NCI-H2029 treated with DMSO at 0.1 percent for 48 hours (cell line): ENCODE results near the gene IL16.

Experiments
- DNase-seq: peaks from one replicate; lab custom pipeline; 2025; lab: John Stamatoyannopoulos, UW

Gene IL16

GRCh38 chr15:81275711-81276392 lies 79.2 kb downstream of the IL16 start:
- DNase-seq = no peak

DNA sequence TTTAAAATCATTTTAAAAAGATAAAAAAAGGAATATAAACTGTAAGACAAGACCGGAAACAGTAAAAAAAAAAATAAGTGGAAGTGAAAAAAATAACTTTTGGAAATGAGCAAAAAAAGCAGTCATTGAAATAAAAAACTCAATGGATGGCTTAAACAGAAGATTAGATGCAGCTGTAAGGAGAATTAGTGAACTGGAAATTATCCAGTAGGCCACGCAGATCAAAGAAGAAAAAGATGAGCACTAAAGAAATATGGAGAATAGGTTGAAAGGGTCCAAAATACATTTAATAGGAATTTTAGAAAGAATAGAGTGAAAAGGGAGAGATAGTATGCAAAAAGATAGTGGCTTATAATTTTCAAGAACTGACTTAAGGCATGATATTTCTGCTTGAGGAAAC lies 80.3 kb downstream of the IL16 start:
- DNase-seq = no peak

GRCh38 chr15:81277851-81278250 lies 81.2 kb downstream of the IL16 start:
- no peak for DNase-seq

GRCh38 chr15:81278306-81279029 lies 81.8 kb downstream of the IL16 start:
- no peak for DNase-seq

DNA sequence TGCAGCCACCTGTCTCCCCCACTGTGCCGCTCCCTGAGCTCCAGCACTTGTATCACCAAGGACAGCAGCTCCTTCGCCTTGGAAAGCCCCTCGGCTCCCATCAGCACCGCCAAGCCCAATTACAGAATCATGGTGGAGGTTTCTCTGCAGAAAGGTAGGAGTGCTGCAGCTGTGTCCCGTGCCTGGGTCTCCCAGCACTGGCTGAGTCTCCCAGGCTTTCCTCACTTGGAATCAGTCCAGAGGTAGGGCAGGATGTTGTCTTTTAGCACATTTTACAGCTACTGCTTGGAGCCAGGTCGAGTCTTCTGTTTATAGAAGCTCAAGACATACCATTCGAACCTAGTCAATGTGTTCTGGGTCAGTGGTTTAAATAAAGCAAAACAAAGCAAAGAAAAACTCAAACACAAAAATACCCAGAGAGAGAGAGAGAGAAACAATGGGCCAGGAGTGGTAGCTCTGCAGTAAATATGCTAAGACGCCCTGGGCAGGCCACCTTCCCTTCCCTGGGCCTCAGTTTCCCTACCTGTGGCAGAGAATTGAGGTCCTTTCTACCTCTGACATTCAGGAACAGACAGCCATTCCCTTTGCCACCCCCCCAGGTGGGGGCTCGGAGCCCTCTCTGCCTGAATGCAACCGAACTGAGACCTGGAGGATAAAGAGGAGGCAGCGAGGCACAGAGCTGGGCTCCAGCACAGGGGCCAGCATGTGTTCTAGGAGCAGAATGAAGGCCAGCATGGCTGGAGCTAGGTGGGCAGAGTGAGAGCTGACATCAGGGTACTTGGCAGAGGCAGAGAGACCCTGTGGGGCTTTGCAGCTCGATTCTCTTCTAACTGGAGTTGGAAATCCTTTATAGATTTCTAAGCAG lies 83.2 kb downstream of the IL16 start:
- no peak for DNase-seq

DNA sequence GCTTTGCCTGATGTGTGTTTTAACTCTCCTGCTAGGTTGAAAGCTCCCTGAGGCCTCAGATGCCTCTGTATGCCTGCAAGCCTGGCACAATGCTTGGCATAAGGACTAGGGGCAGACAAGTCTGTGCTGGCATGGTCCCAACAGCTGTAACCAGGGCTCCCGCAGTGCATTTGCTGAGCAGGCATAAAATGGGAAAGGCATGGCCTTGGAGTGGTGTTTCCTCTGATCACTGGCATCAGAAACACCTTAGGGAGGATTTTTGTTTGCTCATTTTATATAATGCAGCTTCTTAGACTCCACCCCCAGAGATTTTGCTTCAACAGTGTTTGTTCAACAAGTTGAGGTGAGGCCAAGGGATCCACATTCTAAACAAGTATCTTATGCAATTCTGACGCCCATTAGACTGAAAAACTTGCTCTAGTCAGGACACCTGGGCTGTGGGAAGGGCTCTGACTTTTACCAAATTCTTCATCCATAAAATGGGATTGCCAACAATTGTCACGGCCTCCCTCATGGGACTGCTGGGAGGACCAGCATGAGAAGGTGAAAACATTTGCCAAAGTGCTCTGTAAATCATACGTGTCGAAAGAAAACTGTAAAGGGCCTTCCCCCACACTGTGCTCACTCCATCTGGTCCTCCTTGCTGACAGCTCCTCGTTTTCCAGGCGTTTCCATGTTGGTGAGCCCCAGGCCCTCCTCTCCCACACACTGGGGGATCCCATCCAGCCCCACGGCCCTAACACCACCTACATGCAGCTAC lies 84.2 kb downstream of the IL16 start:
- no peak for DNase-seq

DNA sequence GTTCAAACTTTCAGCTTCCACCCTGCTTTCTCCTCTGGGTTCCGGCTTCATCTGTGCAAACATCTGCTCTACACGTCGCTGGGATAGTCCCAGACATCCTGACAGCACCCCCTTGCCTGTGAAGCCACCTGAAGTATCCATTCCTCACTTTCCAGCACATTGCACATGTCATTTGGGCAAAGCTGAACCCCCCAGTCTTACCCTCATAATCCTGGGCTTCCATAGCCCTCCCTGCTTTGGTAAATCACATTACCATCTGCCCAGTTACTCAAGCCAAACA lies 84.7 kb downstream of the IL16 start:
- no peak for DNase-seq

DNA sequence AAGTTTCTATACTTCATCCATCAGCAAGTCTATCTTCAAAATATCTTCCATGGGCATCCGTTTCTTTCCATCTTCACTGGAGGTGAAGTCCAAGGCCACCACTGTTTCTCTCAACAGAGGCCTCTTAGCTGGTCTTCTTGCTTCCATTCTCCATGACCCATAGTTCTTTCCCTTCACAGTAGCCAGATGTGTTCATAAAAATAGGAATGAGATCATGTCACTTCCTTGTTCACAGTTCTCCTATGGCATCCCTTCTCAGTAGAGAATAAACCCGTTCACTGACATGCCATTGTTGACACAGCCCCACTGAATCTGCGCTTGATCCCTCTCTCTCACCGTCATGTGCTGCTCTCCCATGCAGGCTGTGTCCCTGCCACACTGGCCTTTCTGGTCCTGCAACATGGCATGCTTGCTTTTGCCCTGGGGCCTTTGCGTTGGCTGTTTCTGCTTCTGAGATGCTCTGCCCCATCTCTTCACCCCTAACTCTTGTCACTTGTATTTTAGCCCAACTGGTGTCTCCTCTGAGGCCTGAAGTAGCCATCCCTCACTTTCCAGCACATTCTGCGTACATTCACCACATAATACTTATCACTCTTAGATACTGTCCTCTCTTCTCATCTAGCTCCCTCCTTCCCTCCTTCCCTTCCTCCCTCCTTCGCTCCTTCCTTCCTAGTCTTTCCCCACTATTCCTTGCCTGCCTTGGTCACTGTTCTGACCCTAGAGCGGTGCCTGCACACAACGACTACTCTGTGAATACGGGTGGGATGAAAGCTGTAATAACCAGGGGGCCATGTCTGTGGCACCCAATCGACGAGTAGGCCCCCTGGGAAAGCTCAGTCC lies 85.3 kb downstream of the IL16 start:
- no peak for DNase-seq

GRCh38 chr15:81282606-81282895 lies 85.9 kb downstream of the IL16 start:
- DNase-seq = no peak

GRCh38 chr15:81282911-81283310 lies 86.2 kb downstream of the IL16 start:
- no peak for DNase-seq

- DNase-seq = no peak
These were observed 87.8 kb downstream of the IL16 start for GRCh38 chr15:81284256-81285031.

DNA sequence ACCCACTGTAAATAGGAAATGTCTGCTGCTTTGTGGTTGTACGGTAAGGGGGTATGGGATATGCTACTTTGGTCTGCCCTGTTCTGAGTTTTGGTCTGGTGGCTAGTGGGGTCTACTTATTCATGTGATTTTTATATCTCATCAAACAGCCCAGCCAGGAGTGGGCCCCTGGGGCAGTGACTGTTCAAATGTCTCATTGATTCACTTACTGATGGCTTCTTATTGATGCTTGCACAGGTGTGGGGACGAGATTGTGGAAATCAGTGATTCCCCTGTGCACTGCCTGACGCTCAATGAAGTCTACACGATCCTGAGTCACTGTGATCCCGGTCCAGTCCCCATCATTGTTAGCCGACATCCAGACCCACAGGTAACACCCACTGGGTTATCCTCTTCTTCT lies 88.8 kb downstream of the IL16 start:
- no peak for DNase-seq

GRCh38 chr15:81286621-81287121 lies 90.0 kb downstream of the IL16 start:
- DNase-seq = no peak

- no peak for DNase-seq
These were observed 91.4 kb downstream of the IL16 start for GRCh38 chr15:81288040-81288439.

DNA sequence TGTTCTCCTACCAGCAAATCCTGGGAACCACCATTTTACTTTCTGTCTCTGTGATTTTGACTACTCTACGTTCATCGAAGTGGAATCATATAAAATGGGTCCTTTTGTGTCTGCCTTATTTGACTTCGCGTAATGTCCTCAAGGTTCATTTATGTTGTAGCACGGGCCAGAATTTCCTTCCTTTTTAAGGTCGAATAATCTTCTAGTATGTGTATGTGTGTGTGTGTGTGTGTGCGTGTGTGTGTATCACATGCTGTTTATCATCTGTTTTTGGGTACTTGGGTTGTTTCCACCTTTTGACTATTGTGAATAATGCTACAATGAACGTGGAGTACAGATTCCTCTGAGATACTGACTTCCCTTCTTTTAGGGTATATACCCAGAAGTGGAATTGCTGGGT lies 91.9 kb downstream of the IL16 start:
- no peak for DNase-seq

DNA sequence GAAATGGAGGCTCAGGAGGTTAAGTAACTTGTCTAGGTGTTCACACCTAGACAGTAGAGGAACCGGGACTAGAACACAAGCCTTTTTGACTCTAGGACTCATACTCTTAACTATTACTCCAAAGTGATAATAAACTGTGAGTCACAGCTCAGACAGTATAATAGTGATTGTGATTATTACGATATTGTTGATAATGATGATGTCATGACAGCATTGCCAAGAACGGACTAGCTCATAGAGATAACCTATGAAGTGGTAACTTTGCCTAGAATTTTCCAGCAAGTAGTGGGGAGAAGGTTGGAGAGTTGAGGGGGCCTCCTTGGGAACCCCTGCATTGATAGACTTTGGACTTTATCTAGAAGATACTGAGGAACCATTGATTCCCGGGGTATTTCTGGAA lies 93.2 kb downstream of the IL16 start:
- no peak for DNase-seq

DNA sequence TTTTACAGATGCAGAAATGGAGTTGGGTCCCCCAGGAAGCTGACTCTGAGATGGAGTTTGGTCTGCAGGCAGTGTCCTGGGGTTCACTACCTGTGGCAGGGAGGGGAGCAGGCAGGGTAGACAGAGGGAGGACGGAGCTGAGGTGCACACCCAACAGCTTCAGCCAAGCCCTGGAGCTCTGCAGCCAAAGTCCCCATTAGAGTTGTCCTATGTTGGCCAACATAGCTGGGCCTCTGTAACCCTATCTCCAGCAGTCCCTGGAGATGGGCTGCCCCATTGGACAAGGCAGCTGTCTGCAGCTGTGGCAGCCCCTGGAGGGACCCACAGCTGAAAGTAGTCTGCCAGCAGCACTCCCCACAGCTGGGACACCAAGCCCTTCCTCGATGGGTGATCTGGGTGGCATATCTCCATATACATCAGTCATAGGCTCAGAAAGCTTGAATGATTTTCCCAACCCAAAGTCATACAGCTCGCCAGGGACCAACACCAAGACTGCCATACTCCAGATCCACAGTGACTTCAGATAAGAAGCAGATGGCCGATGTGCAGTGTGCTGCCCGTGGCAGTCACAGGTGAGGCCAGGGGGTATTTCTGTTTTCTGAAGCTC lies 95.3 kb downstream of the IL16 start:
- no peak for DNase-seq

GRCh38 chr15:81292523-81293001 lies 95.9 kb downstream of the IL16 start:
- no peak for DNase-seq

GRCh38 chr15:81293728-81294515 lies 97.2 kb downstream of the IL16 start:
- no peak for DNase-seq
